Measurements from ENCODE around the gene LRCH3. TPM values are rescaled to one million over a fixed set of nuclear protein-coding genes. Genes with fewer than 3 reads are reported as not detected.
A peak's percentile ranks its signal among the peaks of the same experiment; 100 is the strongest.

LRCH3 gene
- total and polyA plus RNA-seq, 7 donors = 4.8 to 154 (median 44.7) TPM

DNA sequence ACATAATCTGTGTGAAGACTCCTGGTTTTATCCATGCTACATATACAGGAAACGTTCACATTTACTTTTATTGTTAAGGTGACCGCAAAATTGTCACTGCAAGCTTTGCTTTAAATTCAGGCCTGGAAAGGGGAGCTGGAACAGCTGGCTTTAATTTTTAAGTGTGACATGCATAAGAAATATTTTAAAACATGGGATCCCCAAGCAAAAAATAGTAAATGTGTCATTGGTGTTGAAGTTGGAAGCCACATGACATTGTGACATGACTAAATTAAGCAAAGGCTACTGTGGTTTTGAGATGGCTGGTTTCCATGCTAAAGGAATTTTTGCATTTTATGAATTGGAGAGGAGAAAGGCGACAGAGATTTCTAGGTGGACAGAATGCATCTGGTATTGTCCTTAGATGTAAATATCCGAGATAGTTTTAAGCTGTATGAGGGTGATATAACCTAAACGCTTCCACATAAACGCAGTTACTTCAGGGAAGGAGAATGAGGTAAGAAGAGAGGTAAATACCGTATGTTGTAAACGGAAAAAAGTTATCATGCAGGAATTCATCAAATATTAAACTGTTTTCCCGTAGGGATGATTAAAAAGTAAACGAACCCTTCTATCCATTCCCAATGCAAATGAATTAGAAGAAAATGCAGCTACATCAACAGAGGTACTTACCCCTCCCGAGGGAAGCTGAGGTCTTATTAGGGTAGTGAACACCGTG lies 42.3 kb upstream of the LRCH3 start:
- peak overlapping the region; percentile 56 to 85 (median 77) for H3K4me3 ChIP-seq
- no peaks in the 10 kb centered on the region for H3K27me3 ChIP-seq
- no peak for DNase-seq
- H3K36me3 ChIP-seq = no peaks in the 10 kb centered on the region
- intact Hi-C loops (cut with DNase I) = loop anchor here (1.0 to 5.0 kb wide), 2 partner anchors 11 to 99 kb away; no protein-coding TSS in a partner anchor
- H3K4me1 ChIP-seq = peaks cover 0 to 33% (median 23%) of the 10 kb centered on the region in 4 donors
- peak overlapping the region; percentile 89 to 98 (median 95) for H3K27ac ChIP-seq
- H3K9me3 ChIP-seq = no peaks in the 10 kb centered on the region
- WGBS, 2 donors = 20 to 33% methylated on average over 12 of the region's 12 CpGs
- TF ChIP-seq EP300 (IDR thresholded peaks at IDR 0.05) = no peak
- no peak for TF ChIP-seq POLR2A (IDR thresholded peaks at IDR 0.05)
- no peak for TF ChIP-seq POLR2AphosphoS5 (IDR thresholded peaks at IDR 0.05)
- TF ChIP-seq, protein P1, sequence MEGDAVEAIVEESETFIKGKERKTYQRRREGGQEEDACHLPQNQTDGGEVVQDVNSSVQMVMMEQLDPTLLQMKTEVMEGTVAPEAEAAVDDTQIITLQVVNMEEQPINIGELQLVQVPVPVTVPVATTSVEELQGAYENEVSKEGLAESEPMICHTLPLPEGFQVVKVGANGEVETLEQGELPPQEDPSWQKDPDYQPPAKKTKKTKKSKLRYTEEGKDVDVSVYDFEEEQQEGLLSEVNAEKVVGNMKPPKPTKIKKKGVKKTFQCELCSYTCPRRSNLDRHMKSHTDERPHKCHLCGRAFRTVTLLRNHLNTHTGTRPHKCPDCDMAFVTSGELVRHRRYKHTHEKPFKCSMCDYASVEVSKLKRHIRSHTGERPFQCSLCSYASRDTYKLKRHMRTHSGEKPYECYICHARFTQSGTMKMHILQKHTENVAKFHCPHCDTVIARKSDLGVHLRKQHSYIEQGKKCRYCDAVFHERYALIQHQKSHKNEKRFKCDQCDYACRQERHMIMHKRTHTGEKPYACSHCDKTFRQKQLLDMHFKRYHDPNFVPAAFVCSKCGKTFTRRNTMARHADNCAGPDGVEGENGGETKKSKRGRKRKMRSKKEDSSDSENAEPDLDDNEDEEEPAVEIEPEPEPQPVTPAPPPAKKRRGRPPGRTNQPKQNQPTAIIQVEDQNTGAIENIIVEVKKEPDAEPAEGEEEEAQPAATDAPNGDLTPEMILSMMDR (IDR thresholded peaks at IDR 0.05) = no peak

DNA sequence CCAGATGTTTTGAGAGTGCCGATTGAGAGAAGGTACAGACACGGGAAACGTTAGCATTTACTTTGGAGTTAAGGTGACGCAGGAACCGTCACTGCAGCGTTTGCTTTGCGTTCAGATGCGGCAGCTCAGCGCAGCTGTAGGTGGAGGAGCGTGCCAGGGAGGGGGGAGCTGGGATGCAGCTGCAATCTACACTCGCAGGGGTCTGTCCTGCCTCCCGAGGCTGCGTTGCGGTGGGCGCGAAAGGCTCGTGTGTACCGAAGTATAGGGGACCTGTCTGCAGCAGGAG lies 41.8 kb upstream of the LRCH3 start:
- no peak for DNase-seq
- Histone ChIP-seq H3K4me1 (peaks cover 0 to 33% (median 23%) of the 10 kb centered on the region in 4 donors), H3K27ac (peak overlapping the region; percentile 89 to 98 (median 95)), H3K27me3 (no peaks in the 10 kb centered on the region), H3K36me3 (no peaks in the 10 kb centered on the region), H3K4me3 (peak overlapping the region; percentile 56 to 85 (median 77)), H3K9me3 (no peaks in the 10 kb centered on the region)
- 0% methylated on average over 18 of the region's 18 CpGs for WGBS, 2 donors
- TF ChIP-seq EP300 (IDR thresholded peaks at IDR 0.05) (peak in 1 of 4 donors; percentile 9), POLR2A (IDR thresholded peaks at IDR 0.05) (no peak), POLR2AphosphoS5 (IDR thresholded peaks at IDR 0.05) (peak in 2 of 4 donors; percentile 22 to 53)
- TF ChIP-seq, protein P1 (IDR thresholded peaks at IDR 0.05) = no peak
- intact Hi-C loops (cut with DNase I) = loop anchor here (1.0 to 5.0 kb wide), 2 partner anchors 12 to 98 kb away; no protein-coding TSS in a partner anchor

- no peaks in the 10 kb centered on the region for H3K27me3 ChIP-seq
- H3K4me3 ChIP-seq = peak within 1 kb of the TSS; percentile 56 to 85 (median 77)
- DNase-seq = peak; percentile 95
- no peaks in the 10 kb centered on the region for H3K9me3 ChIP-seq
- intact Hi-C loops (cut with DNase I) = loop anchor here (1.0 to 5.0 kb wide), 3 partner anchors 12 to 98 kb away; partner anchors contain the start of gene LRCH3
- peak within 1 kb of the TSS; percentile 89 to 98 (median 95) for H3K27ac ChIP-seq
- peaks cover 0 to 33% (median 23%) of the 10 kb centered on the region in 4 donors for H3K4me1 ChIP-seq
- WGBS, 2 donors = 0% methylated on average over 104 of the region's 104 CpGs
- TF ChIP-seq POLR2A (IDR thresholded peaks at IDR 0.05) (peak; percentile 63 to 65), EP300 (IDR thresholded peaks at IDR 0.05) (no peak), POLR2AphosphoS5 (IDR thresholded peaks at IDR 0.05) (peak; percentile 79 to 94 (median 88))
- TF ChIP-seq, protein P1 (IDR thresholded peaks at IDR 0.05) = peak in 2 of 4 experiments; percentile 43 to 49
- H3K36me3 ChIP-seq = no peaks in the 10 kb centered on the region
These were observed 41.3 kb upstream of the LRCH3 start, which contains the start of gene FYTTD1 for GRCh38 chr3:197749601-197750395. FYTTD1 (plus strand) TSS chr3:197749883; CDS start chr3:197749972, 89 bp downstream.

GRCh38 chr3:197750396-197750831 lies 40.6 kb upstream of the LRCH3 start:
- Histone ChIP-seq H3K27ac (peak overlapping the region; percentile 89 to 98 (median 95)), H3K9me3 (no peaks in the 10 kb centered on the region), H3K4me1 (peaks cover 0 to 33% (median 23%) of the 10 kb centered on the region in 4 donors), H3K27me3 (no peaks in the 10 kb centered on the region), H3K4me3 (peak overlapping the region; percentile 56 to 85 (median 77)), H3K36me3 (no peaks in the 10 kb centered on the region)
- intact Hi-C loops (cut with DNase I) = loop anchor here (1.0 kb wide), 1 partner anchor 41 kb away; the partner anchor contains the start of gene LRCH3
- TF ChIP-seq EP300 (IDR thresholded peaks at IDR 0.05) (no peak), POLR2A (IDR thresholded peaks at IDR 0.05) (peak in 1 of 2 donors; percentile 49), POLR2AphosphoS5 (IDR thresholded peaks at IDR 0.05) (peak in 3 of 4 donors; percentile 48 to 59 (median 48))
- TF ChIP-seq, protein P1 (IDR thresholded peaks at IDR 0.05) = peak in 1 of 4 experiments; percentile 25
- DNase-seq = peak; percentile 83
- WGBS, 2 donors = 0 to 1% methylated on average over 43 of the region's 43 CpGs
